LNCaP clone FGC (cell line): Measurements from ENCODE around the gene TSEN2.

ENCODE experiments used
- DNase-seq: peaks from one replicate; pipeline ENCODE4 v3.0.0-alpha.2; 2011; ENCODE audit warnings: low read depth
- H3K4me3 ChIP-seq: 2 replicates; pipeline ENCODE4 v1.5.1; 2011; ENCODE audit warnings: mild to moderate bottlenecking, low read depth, low read length, control low read depth
- CTCF ChIP-seq: IDR thresholded peaks from 2 replicates; pipeline ENCODE4 v1.5.1; 2012; ENCODE audit warnings: mild to moderate bottlenecking; ENCODE audit not compliant: control insufficient read depth, insufficient read depth; ENCODE audit errors: extremely low read depth

Gene TSEN2

GRCh38 chr3:12479919-12480427 lies 4.3 kb upstream of the TSEN2 start:
- peak; percentile 66 for TF ChIP-seq CTCF
- H3K4me3 ChIP-seq: no peak overlapping the region
- DNase-seq: no peak

- H3K4me3 ChIP-seq: peak overlapping the region; percentile 71
- no peak for DNase-seq
- no peak for TF ChIP-seq CTCF
Observed at GRCh38 chr3:12483410-12483809, 870 bp upstream of the TSEN2 start.

- no peak for DNase-seq
- TF ChIP-seq CTCF: no peak
- peak overlapping the region; percentile 71 for H3K4me3 ChIP-seq
Observed at GRCh38 chr3:12483872-12484197, 445 bp upstream of the TSEN2 start.

- no peak for DNase-seq
- peak overlapping the region; percentile 71 for H3K4me3 ChIP-seq
- TF ChIP-seq CTCF: no peak
Observed at GRCh38 chr3:12484983-12485327, 675 bp downstream of the TSEN2 start.

- TF ChIP-seq CTCF: no peak
- no peak overlapping the region for H3K4me3 ChIP-seq
- no peak for DNase-seq
Observed at GRCh38 chr3:12486001-12486400, 1.7 kb downstream of the TSEN2 start.

- no peak for TF ChIP-seq CTCF
Observed at GRCh38 chr3:12486916-12487315, 2.6 kb downstream of the TSEN2 start.

GRCh38 chr3:12487336-12487735 lies 3.1 kb downstream of the TSEN2 start:
- DNase-seq: no peak
- H3K4me3 ChIP-seq: no peak overlapping the region

More at GRCh38 chr3:12486916-12487315, 2.6 kb downstream of the TSEN2 start:
- no peak for DNase-seq
- no peak overlapping the region for H3K4me3 ChIP-seq

More at GRCh38 chr3:12487336-12487735, 3.1 kb downstream of the TSEN2 start:
- no peak for TF ChIP-seq CTCF
